NT2/D1 (cell line): ENCODE data around the gene KIF1A.

Experiments
- SUZ12 ChIP-seq: IDR thresholded peaks from 2 replicates; pipeline ENCODE4 v1.6.1; 2011; ENCODE audit not compliant: insufficient read length, insufficient read depth; ENCODE audit errors: extremely low read depth
- ZNF274 ChIP-seq: IDR thresholded peaks from 2 replicates; pipeline ENCODE4 v1.6.1; 2011; ENCODE audit warnings: mild to moderate bottlenecking, low read depth, low read length

- TF ChIP-seq SUZ12 (no peak), ZNF274 (no peak)
Observed at GRCh38 chr2:240728361-240728760, 91.7 kb downstream of the KIF1A start.
